Adrenal gland (tissue), 5 donors: ENCODE measurements around the gene SMIM7.

ENCODE experiments used
- CTCF ChIP-seq, 6 experiments: fragments of 450-650 bp in 4 of 6; fragments of 200-600 bp in 2 of 6; sonication (generic) in 1 of 6; IDR thresholded peaks; 1 replicate in 5 of 6; 2 replicates in 1 of 6; pipeline versions ENCODE4 v1.5.1 to v1.8.0; 2016 to 2021; ENCODE audit warnings: antibody characterized with exemption in 6 of 6, mild to moderate bottlenecking in 2 of 6, moderate library complexity in 1 of 6
- POLR2A ChIP-seq, 2 donors: fragments of 450-650 bp; IDR thresholded peaks; one replicate each; pipeline ENCODE4 v1.6.1; 2017; ENCODE audit warnings: antibody characterized with exemption in 2 of 2, mild to moderate bottlenecking in 2 of 2, moderate library complexity in 1 of 2
- donor health status: DM: no; HTN: no; CAD: no.

GRCh38 chr19:16604615-16605014 is 55.3 kb downstream of the SMIM7 start:
- TF ChIP-seq CTCF (IDR thresholded peaks at IDR 0.05) (no peak), POLR2A (IDR thresholded peaks at IDR 0.05) (no peak)
